ENCODE data around the gene SLC46A2. TPM values are rescaled to one million over a fixed set of nuclear protein-coding genes. Genes with fewer than 3 reads are reported as not detected.

The SLC46A2 gene
- total and polyA plus RNA-seq, 9 donors: 0.04 to 1.2 (median 0.54) TPM; not detected in 5

DNA sequence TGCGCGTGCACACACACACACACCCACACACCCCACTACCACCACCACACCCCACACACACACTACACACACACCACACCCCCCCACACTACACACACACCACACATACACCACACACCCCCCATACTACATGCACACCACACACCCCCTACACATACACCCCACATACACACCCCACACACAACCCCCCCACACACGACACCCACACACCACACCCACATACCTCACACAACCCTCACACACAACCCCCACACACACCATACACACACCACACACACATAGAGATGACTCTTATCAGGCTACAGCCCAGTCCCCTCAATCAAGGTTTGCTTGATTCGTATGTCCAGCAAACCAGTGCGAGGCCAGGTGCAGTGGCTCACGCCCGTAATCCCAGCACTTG lies 25.7 kb downstream of the SLC46A2 start:
- no peak for DNase-seq
- no peaks in the 10 kb centered on the region for H3K4me1 ChIP-seq (ENCODE audit: insufficient read depth)
- intact Hi-C loops (cut with DNase I): no loop called here
- WGBS, 3 donors: 89 to 96% (median 96%) methylated on average over 7 of the region's 7 CpGs
- H3K27ac ChIP-seq: no peak overlapping the region
- H3K27me3 ChIP-seq: no peaks in the 10 kb centered on the region
- no peak overlapping the region for H3K4me3 ChIP-seq
- no peaks in the 10 kb centered on the region for H3K9me3 ChIP-seq
- TF ChIP-seq POLR2A (IDR thresholded peaks at IDR 0.05) (no peak), EP300 (IDR thresholded peaks at IDR 0.05) (no peak)
- TF ChIP-seq, protein P1, sequence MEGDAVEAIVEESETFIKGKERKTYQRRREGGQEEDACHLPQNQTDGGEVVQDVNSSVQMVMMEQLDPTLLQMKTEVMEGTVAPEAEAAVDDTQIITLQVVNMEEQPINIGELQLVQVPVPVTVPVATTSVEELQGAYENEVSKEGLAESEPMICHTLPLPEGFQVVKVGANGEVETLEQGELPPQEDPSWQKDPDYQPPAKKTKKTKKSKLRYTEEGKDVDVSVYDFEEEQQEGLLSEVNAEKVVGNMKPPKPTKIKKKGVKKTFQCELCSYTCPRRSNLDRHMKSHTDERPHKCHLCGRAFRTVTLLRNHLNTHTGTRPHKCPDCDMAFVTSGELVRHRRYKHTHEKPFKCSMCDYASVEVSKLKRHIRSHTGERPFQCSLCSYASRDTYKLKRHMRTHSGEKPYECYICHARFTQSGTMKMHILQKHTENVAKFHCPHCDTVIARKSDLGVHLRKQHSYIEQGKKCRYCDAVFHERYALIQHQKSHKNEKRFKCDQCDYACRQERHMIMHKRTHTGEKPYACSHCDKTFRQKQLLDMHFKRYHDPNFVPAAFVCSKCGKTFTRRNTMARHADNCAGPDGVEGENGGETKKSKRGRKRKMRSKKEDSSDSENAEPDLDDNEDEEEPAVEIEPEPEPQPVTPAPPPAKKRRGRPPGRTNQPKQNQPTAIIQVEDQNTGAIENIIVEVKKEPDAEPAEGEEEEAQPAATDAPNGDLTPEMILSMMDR (IDR thresholded peaks at IDR 0.05): no peak
- H3K36me3 ChIP-seq: no peaks in the 10 kb centered on the region

DNA sequence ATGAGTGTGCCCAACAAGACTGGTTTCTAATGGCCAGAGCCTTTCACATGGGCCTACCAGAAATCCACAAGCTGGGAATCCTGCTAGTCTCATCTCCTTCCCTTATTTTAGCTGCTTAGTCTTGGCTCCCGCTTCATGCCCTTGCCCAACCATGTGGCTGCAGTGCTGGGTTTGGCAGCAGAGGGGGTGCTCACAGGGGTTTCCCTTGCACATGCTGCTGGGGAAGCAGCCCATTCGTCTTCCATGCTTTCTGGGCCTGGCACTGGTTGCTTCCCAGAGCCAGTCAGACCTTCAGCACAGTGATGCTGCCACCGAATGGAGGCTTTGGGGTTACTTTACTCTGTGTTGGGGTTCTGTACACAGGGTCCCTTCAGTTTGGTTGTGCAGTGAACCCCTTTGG lies 26.3 kb downstream of the SLC46A2 start:
- Histone ChIP-seq H3K9me3 (no peaks in the 10 kb centered on the region), H3K4me3 (no peak overlapping the region), H3K4me1 (ENCODE audit: insufficient read depth) (no peaks in the 10 kb centered on the region), H3K27me3 (no peaks in the 10 kb centered on the region), H3K27ac (no peak overlapping the region), H3K36me3 (no peaks in the 10 kb centered on the region)
- intact Hi-C loops (cut with DNase I): no loop called here
- WGBS, 3 donors: 56 to 67% (median 64%) methylated on average over 3 of the region's 3 CpGs
- DNase-seq: no peak
- TF ChIP-seq EP300 (IDR thresholded peaks at IDR 0.05): no peak

DNA sequence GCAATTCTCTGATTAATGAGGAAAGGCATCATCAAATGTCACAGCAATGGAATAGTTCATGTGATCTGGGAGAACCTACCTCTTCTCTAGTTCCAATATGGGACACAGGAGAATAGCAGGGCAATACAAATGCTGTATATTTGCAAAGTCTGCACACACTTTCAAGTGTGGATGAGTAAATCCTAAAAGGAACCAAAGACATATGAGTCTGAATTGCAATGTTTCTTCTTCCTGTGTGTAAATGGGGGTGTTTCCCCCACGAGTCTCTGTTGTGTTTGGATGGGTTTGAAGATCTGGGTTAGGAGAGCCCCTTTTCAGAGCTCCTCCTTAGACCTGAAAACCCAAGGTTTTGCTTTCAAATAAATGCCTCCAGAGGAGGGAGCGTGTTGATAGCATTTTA lies 26.9 kb downstream of the SLC46A2 start:
- Histone ChIP-seq H3K27me3 (no peaks in the 10 kb centered on the region), H3K4me1 (ENCODE audit: insufficient read depth) (no peaks in the 10 kb centered on the region), H3K36me3 (no peaks in the 10 kb centered on the region), H3K4me3 (no peak overlapping the region), H3K27ac (no peak overlapping the region), H3K9me3 (no peaks in the 10 kb centered on the region)
- 88 to 91% (median 88%) methylated on average over 2 of the region's 2 CpGs for WGBS, 3 donors
- intact Hi-C loops (cut with DNase I): no loop called here
- TF ChIP-seq EP300 (IDR thresholded peaks at IDR 0.05) (no peak), POLR2A (IDR thresholded peaks at IDR 0.05) (no peak)
- TF ChIP-seq, protein P1 (IDR thresholded peaks at IDR 0.05): no peak
- no peak for DNase-seq

DNA sequence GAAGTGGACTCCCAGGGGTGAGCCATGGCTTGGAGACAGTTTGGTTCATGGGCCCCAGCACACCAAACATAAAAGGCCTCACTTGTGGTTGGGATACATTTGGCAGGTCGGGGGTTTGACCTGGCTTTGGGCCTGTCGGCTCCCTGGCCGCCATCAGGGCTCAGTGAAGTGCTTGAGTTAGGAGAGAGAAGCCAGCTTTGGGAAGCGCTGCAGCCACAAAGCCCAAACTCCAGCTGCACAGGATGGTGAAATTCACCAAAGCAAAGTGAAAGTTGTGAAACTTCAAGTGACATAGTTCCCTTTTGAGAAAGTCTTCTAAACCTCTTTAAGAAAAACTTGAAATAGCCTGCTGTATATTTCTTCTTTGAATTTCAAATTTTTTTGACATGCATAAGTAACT lies 27.5 kb downstream of the SLC46A2 start:
- intact Hi-C loops (cut with DNase I): no loop called here
- no peak for DNase-seq
- no peaks in the 10 kb centered on the region for H3K9me3 ChIP-seq
- no peaks in the 10 kb centered on the region for H3K36me3 ChIP-seq
- TF ChIP-seq EP300 (IDR thresholded peaks at IDR 0.05) (no peak), POLR2A (IDR thresholded peaks at IDR 0.05) (no peak)
- TF ChIP-seq, protein P1 (IDR thresholded peaks at IDR 0.05): no peak
- 28 to 46% (median 34%) methylated on average over 4 of the region's 4 CpGs for WGBS, 3 donors
- H3K27ac ChIP-seq: no peak overlapping the region
- no peak overlapping the region for H3K4me3 ChIP-seq
- H3K4me1 ChIP-seq (ENCODE audit: insufficient read depth): no peaks in the 10 kb centered on the region
- H3K27me3 ChIP-seq: no peaks in the 10 kb centered on the region

DNA sequence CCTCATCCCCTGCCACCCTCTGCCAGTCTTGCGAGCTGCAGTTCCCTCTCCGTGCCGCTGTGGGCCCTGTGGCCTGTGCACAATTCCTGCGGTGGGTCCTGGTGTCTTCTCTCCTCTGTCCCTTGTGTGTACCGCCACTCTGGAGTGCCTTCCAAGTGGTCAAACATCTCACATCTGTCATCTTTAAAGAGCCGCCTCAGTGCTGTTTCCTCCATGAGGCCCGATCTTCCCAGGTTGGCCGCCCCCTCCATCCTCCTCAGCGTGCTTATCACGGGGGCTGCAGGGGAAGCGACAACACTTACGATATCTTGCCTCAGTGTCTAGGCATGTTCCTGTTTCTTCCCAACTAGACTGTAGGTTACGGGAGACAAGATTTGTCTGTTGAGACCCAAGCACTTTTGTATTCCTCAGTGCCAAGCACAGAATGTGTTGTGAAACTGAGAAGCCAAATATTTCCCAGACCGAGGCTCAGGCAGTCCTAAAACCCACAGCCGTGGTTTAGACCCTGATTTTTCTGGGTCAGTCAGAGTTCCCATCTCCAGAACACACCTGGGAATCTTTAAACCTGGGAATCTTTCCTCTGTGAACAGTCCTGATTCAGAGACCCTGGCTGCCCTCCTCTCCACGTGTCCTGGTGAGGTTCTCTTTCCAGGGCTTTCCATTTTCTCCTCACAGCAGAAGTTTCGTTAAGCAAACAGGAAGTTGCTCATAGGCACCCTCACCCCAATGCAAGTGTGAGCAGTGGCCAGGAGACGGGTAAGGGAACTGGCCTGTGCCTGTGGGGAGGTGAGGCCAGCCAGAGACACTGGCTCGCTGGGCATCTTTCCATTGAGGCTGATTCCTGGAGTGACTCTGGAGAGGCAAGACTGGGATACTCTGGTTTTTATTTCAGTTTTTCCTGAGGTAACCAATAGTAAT lies 28.8 kb downstream of the SLC46A2 start:
- no peaks in the 10 kb centered on the region for H3K36me3 ChIP-seq
- DNase-seq: no peak
- H3K27ac ChIP-seq: no peak overlapping the region
- intact Hi-C loops (cut with DNase I): no loop called here
- TF ChIP-seq POLR2A (IDR thresholded peaks at IDR 0.05): no peak
- TF ChIP-seq, protein P1 (IDR thresholded peaks at IDR 0.05): no peak
- no peak for TF ChIP-seq EP300 (IDR thresholded peaks at IDR 0.05)
- no peaks in the 10 kb centered on the region for H3K9me3 ChIP-seq
- H3K27me3 ChIP-seq: no peaks in the 10 kb centered on the region
- no peak overlapping the region for H3K4me3 ChIP-seq
- 58 to 63% (median 60%) methylated on average over 19 of the region's 19 CpGs for WGBS, 3 donors
- H3K4me1 ChIP-seq (ENCODE audit: insufficient read depth): no peaks in the 10 kb centered on the region
